ENCODE results near the gene C10orf71. TPM values are rescaled to one million over a fixed set of nuclear protein-coding genes. Genes with fewer than 3 reads are reported as not detected.

Gene C10orf71
- total RNA-seq, 3 donors from 2014 or later = 0.05 TPM; not detected in 2

- intact Hi-C loops (cut with DNase I, micrococcal nuclease) = no loop called here
- Histone ChIP-seq H3K9me3 (no peaks in the 10 kb centered on the region), H3K4me1 (ENCODE audit: low read depth) (no peaks in the 10 kb centered on the region), H3K4me3 (no peak overlapping the region), H3K36me3 (ENCODE audit: low read depth) (no peaks in the 10 kb centered on the region)
- DNase-seq (no peak), ATAC-seq (no peak)
- TF ChIP-seq CTCF (IDR thresholded peaks at IDR 0.05) = no peak
These were observed 43.1 kb upstream of the C10orf71 start for GRCh38 chr10:49255883-49256282.

- intact Hi-C loops (cut with DNase I, micrococcal nuclease) = no loop called here
- no peak for ATAC-seq
These were observed 41.8 kb upstream of the C10orf71 start for GRCh38 chr10:49257154-49257553.

GRCh38 chr10:49257626-49258349, 41.2 kb upstream of the C10orf71 start:
- no peaks in the 10 kb centered on the region for H3K4me1 ChIP-seq (ENCODE audit: low read depth)
- H3K4me3 ChIP-seq = no peak overlapping the region
- H3K9me3 ChIP-seq = no peaks in the 10 kb centered on the region
- H3K36me3 ChIP-seq (ENCODE audit: low read depth) = no peaks in the 10 kb centered on the region
- ATAC-seq = no peak
- no peak for TF ChIP-seq CTCF (IDR thresholded peaks at IDR 0.05)
- no peak for DNase-seq
- intact Hi-C loops (cut with DNase I, micrococcal nuclease) = no loop called here

More at GRCh38 chr10:49257154-49257553, 41.8 kb upstream of the C10orf71 start:
- no peak overlapping the region for H3K4me3 ChIP-seq
- no peak for DNase-seq
- H3K9me3 ChIP-seq = no peaks in the 10 kb centered on the region
- TF ChIP-seq CTCF (IDR thresholded peaks at IDR 0.05) = no peak
- H3K4me1 ChIP-seq (ENCODE audit: low read depth) = no peaks in the 10 kb centered on the region
- H3K36me3 ChIP-seq (ENCODE audit: low read depth) = no peaks in the 10 kb centered on the region

GRCh38 chr10:49258350-49258683, 40.7 kb upstream of the C10orf71 start:
- no peaks in the 10 kb centered on the region for H3K4me1 ChIP-seq (ENCODE audit: low read depth)
- H3K36me3 ChIP-seq (ENCODE audit: low read depth) = no peaks in the 10 kb centered on the region
- intact Hi-C loops (cut with DNase I, micrococcal nuclease) = no loop called here
- DNase-seq = no peak
- no peak for ATAC-seq
- TF ChIP-seq CTCF (IDR thresholded peaks at IDR 0.05) = no peak
- no peaks in the 10 kb centered on the region for H3K9me3 ChIP-seq
- no peak overlapping the region for H3K4me3 ChIP-seq

GRCh38 chr10:49260644-49261296, 38.2 kb upstream of the C10orf71 start:
- intact Hi-C loops (cut with DNase I, micrococcal nuclease) = no loop called here
- ATAC-seq (no peak), DNase-seq (no peak)
- TF ChIP-seq CTCF (IDR thresholded peaks at IDR 0.05) = no peak
- H3K36me3 ChIP-seq (ENCODE audit: low read depth) = no peaks in the 10 kb centered on the region
- H3K4me1 ChIP-seq (ENCODE audit: low read depth) = no peaks in the 10 kb centered on the region
- no peak overlapping the region for H3K4me3 ChIP-seq
- no peaks in the 10 kb centered on the region for H3K9me3 ChIP-seq
